Tibial nerve (tissue), 3 donors: ENCODE measurements around the gene TESK1.

Source experiments
- POLR2A ChIP-seq, 2 donors: fragments of 450-650 bp; IDR thresholded peaks; one replicate each; pipeline ENCODE4 v1.6.1; 2017; ENCODE audit warnings: antibody characterized with exemption in 2 of 2, mild to moderate bottlenecking in 2 of 2, moderate library complexity in 2 of 2
- TF ChIP-seq, protein P1 (sequence below), 5 experiments: fragments of 200-600 bp in 3 of 5; fragments of 450-650 bp in 2 of 5; sonication (generic) in 3 of 5; IDR thresholded peaks; one replicate each; pipeline ENCODE4 v1.5.1; 2016 to 2019; ENCODE audit warnings: antibody characterized with exemption in 5 of 5, mild to moderate bottlenecking in 3 of 5, moderate library complexity in 2 of 5

- TF ChIP-seq, protein P1, sequence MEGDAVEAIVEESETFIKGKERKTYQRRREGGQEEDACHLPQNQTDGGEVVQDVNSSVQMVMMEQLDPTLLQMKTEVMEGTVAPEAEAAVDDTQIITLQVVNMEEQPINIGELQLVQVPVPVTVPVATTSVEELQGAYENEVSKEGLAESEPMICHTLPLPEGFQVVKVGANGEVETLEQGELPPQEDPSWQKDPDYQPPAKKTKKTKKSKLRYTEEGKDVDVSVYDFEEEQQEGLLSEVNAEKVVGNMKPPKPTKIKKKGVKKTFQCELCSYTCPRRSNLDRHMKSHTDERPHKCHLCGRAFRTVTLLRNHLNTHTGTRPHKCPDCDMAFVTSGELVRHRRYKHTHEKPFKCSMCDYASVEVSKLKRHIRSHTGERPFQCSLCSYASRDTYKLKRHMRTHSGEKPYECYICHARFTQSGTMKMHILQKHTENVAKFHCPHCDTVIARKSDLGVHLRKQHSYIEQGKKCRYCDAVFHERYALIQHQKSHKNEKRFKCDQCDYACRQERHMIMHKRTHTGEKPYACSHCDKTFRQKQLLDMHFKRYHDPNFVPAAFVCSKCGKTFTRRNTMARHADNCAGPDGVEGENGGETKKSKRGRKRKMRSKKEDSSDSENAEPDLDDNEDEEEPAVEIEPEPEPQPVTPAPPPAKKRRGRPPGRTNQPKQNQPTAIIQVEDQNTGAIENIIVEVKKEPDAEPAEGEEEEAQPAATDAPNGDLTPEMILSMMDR (IDR thresholded peaks at IDR 0.05): no peak
- TF ChIP-seq POLR2A (IDR thresholded peaks at IDR 0.05): no peak
Measured at GRCh38 chr9:35615981-35616680, 11.1 kb downstream of the TESK1 start.
